MM.1S (cell line): ENCODE measurements around the gene KCNQ4.

ENCODE experiments used
- CTCF ChIP-seq: fragments of 300-600 bp; sonication (generic); IDR thresholded peaks from 2 replicates; pipeline ENCODE4 v1.5.1; 2016; ENCODE audit warnings: antibody characterized with exemption, low read length, mixed read lengths
- EZH2 ChIP-seq: fragments of 300-600 bp; sonication (generic); optimal IDR thresholded peaks from 2 replicates; pipeline ENCODE3; 2017; ENCODE audit warnings: low read depth, mild to moderate bottlenecking, antibody characterized with exemption, low read length, mixed read lengths
- EZH2phosphoT487 ChIP-seq: fragments of 300-600 bp; sonication (generic); IDR thresholded peaks from 2 replicates; pipeline ENCODE4 v1.6.1; 2018; ENCODE audit warnings: antibody characterized with exemption, low read length

DNA sequence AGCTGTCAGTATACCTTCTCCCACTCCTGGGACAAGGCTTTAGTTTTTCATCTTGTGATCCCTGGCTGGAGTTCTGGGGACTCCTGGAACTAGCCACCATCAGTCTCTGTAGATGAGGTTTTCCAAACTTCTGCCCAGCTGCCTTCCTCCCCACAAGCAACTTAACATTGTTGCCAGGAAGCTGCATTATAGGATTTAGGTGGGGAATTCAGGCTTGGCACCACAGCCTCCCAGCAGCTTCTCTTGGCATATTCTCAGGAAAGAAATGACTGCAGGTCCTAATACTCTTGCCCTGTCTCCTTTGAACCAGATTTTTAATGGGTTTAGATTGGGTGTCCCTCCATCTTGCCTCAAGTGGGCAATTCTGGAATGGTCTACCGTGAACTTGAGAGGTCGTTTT, 18.6 kb upstream of the KCNQ4 start:
- TF ChIP-seq CTCF: no peak
- TF ChIP-seq EZH2: no peak
- no peak for TF ChIP-seq EZH2phosphoT487
